Dendritic cell treated with granulocyte-macrophage colony-stimulating factor and Interleukin-4, amounts not matched to agents 40 ng/mL and 50 ng/mL, for 4 days (primary cell): ENCODE measurements around the gene UNKL.

Source experiments
- H3K27ac Mint-ChIP-seq: one replicate; pipeline ENCODE4 v1.8.0; 2022; ENCODE audit warnings: mild to moderate bottlenecking, mixed read lengths
- H3K27me3 Mint-ChIP-seq: one replicate; pipeline ENCODE4 v1.8.0; 2022; ENCODE audit warnings: mild to moderate bottlenecking, mixed read lengths
- H3K36me3 Mint-ChIP-seq: one replicate; pipeline ENCODE4 v1.8.0; 2022; ENCODE audit warnings: low read depth, mixed read lengths
- H3K4me1 Mint-ChIP-seq: one replicate; pipeline ENCODE4 v1.8.0; 2022; ENCODE audit warnings: low read depth, mixed read lengths
- H3K4me3 Mint-ChIP-seq: one replicate; pipeline ENCODE4 v1.8.0; 2022; ENCODE audit warnings: mild to moderate bottlenecking, moderate library complexity, mixed read lengths
- H3K9me3 Mint-ChIP-seq: one replicate; pipeline ENCODE4 v1.8.0; 2022; ENCODE audit warnings: mixed read lengths
- intact Hi-C: fragments of 100-400 bp; cut with micrococcal nuclease; formaldehyde crosslinking; loops from one replicate; pipeline ENCODE4 v1.15.0; 2022

UNKL gene

GRCh38 chr16:1347962-1348361, 66.5 kb downstream of the UNKL start:
- Mint-ChIP-seq H3K36me3 (peaks cover 42% of the 10 kb centered on the region), H3K4me3 (no peak overlapping the region), H3K9me3 (no peaks in the 10 kb centered on the region), H3K4me1 (peaks cover 32% of the 10 kb centered on the region), H3K27ac (no peak overlapping the region), H3K27me3 (peaks cover 5% of the 10 kb centered on the region)
- intact Hi-C loops = no loop called here

GRCh38 chr16:1347286-1347855, 67.1 kb downstream of the UNKL start:
- Mint-ChIP-seq H3K27ac (no peak overlapping the region), H3K9me3 (no peaks in the 10 kb centered on the region), H3K27me3 (peaks cover 9% of the 10 kb centered on the region), H3K4me1 (peaks cover 32% of the 10 kb centered on the region), H3K4me3 (no peak overlapping the region), H3K36me3 (peaks cover 42% of the 10 kb centered on the region)
- intact Hi-C loops = no loop called here

- Mint-ChIP-seq H3K27me3 (peaks cover 16% of the 10 kb centered on the region), H3K27ac (no peak overlapping the region)
- intact Hi-C loops = no loop called here
Measured at GRCh38 chr16:1346422-1347285, 67.8 kb downstream of the UNKL start.

GRCh38 chr16:1345651-1346421, 68.7 kb downstream of the UNKL start:
- H3K9me3 Mint-ChIP-seq = no peaks in the 10 kb centered on the region

More at GRCh38 chr16:1346422-1347285, 67.8 kb downstream of the UNKL start:
- no peaks in the 10 kb centered on the region for H3K9me3 Mint-ChIP-seq
- H3K4me1 Mint-ChIP-seq = peaks cover 36% of the 10 kb centered on the region
- no peak overlapping the region for H3K4me3 Mint-ChIP-seq
- H3K36me3 Mint-ChIP-seq = peaks cover 36% of the 10 kb centered on the region

GRCh38 chr16:1345087-1345486, 69.4 kb downstream of the UNKL start:
- Mint-ChIP-seq H3K27ac (no peak overlapping the region), H3K4me3 (no peak overlapping the region)
- intact Hi-C loops = no loop called here

More at GRCh38 chr16:1345651-1346421, 68.7 kb downstream of the UNKL start:
- Mint-ChIP-seq H3K4me3 (no peak overlapping the region), H3K27me3 (peaks cover 22% of the 10 kb centered on the region), H3K27ac (no peak overlapping the region), H3K4me1 (peaks cover 35% of the 10 kb centered on the region), H3K36me3 (peaks cover 36% of the 10 kb centered on the region)
- intact Hi-C loops = no loop called here

GRCh38 chr16:1344499-1344898, 70.0 kb downstream of the UNKL start:
- H3K27me3 Mint-ChIP-seq = peaks cover 25% of the 10 kb centered on the region
- H3K9me3 Mint-ChIP-seq = no peaks in the 10 kb centered on the region
- no peak overlapping the region for H3K4me3 Mint-ChIP-seq
- intact Hi-C loops = no loop called here
- peaks cover 25% of the 10 kb centered on the region for H3K36me3 Mint-ChIP-seq
- H3K4me1 Mint-ChIP-seq = peaks cover 24% of the 10 kb centered on the region
- H3K27ac Mint-ChIP-seq = no peak overlapping the region

More at GRCh38 chr16:1345087-1345486, 69.4 kb downstream of the UNKL start:
- peaks cover 25% of the 10 kb centered on the region for H3K27me3 Mint-ChIP-seq
- H3K4me1 Mint-ChIP-seq = peaks cover 28% of the 10 kb centered on the region
- no peaks in the 10 kb centered on the region for H3K9me3 Mint-ChIP-seq
- H3K36me3 Mint-ChIP-seq = peaks cover 31% of the 10 kb centered on the region

GRCh38 chr16:1343428-1344242, 70.9 kb downstream of the UNKL start:
- Mint-ChIP-seq H3K36me3 (peaks cover 16% of the 10 kb centered on the region), H3K4me1 (peaks cover 24% of the 10 kb centered on the region), H3K27ac (peak overlapping the region; percentile 71), H3K9me3 (no peaks in the 10 kb centered on the region), H3K27me3 (peaks cover 25% of the 10 kb centered on the region), H3K4me3 (peak overlapping the region; percentile 64)
- intact Hi-C loops = no loop called here

- H3K27me3 Mint-ChIP-seq = peaks cover 26% of the 10 kb centered on the region
- intact Hi-C loops = no loop called here
- peak overlapping the region; percentile 64 for H3K4me3 Mint-ChIP-seq
- H3K36me3 Mint-ChIP-seq = peaks cover 8% of the 10 kb centered on the region
- peaks cover 24% of the 10 kb centered on the region for H3K4me1 Mint-ChIP-seq
- peak overlapping the region; percentile 71 for H3K27ac Mint-ChIP-seq
- no peaks in the 10 kb centered on the region for H3K9me3 Mint-ChIP-seq
Measured at GRCh38 chr16:1342526-1343427, 71.7 kb downstream of the UNKL start.

GRCh38 chr16:1341495-1342420, 72.7 kb downstream of the UNKL start:
- no peak overlapping the region for H3K27ac Mint-ChIP-seq
- no peaks in the 10 kb centered on the region for H3K9me3 Mint-ChIP-seq
- H3K36me3 Mint-ChIP-seq = no peaks in the 10 kb centered on the region
- intact Hi-C loops = no loop called here
- H3K4me3 Mint-ChIP-seq = no peak overlapping the region
- peaks cover 24% of the 10 kb centered on the region for H3K4me1 Mint-ChIP-seq
- peaks cover 36% of the 10 kb centered on the region for H3K27me3 Mint-ChIP-seq

- intact Hi-C loops = no loop called here
- peaks cover 24% of the 10 kb centered on the region for H3K4me1 Mint-ChIP-seq
- H3K9me3 Mint-ChIP-seq = no peaks in the 10 kb centered on the region
- H3K4me3 Mint-ChIP-seq = no peak overlapping the region
- peaks cover 44% of the 10 kb centered on the region for H3K27me3 Mint-ChIP-seq
- H3K36me3 Mint-ChIP-seq = no peaks in the 10 kb centered on the region
- no peak overlapping the region for H3K27ac Mint-ChIP-seq
Measured at GRCh38 chr16:1340730-1341494, 73.6 kb downstream of the UNKL start.

GRCh38 chr16:1338855-1339675, 75.4 kb downstream of the UNKL start:
- H3K4me3 Mint-ChIP-seq = no peak overlapping the region
- H3K4me1 Mint-ChIP-seq = peaks cover 26% of the 10 kb centered on the region
- H3K27ac Mint-ChIP-seq = no peak overlapping the region
- peaks cover 63% of the 10 kb centered on the region for H3K27me3 Mint-ChIP-seq
- no peaks in the 10 kb centered on the region for H3K36me3 Mint-ChIP-seq
- intact Hi-C loops = no loop called here
- H3K9me3 Mint-ChIP-seq = no peaks in the 10 kb centered on the region
